Measurements from ENCODE around the gene ST6GALNAC3.
"Not testable (repeated sequence)": the region's sequence is repeated elsewhere in the genome, so short reads cannot be mapped to it uniquely, and the experiment has no call there.

The ST6GALNAC3 gene

DNA sequence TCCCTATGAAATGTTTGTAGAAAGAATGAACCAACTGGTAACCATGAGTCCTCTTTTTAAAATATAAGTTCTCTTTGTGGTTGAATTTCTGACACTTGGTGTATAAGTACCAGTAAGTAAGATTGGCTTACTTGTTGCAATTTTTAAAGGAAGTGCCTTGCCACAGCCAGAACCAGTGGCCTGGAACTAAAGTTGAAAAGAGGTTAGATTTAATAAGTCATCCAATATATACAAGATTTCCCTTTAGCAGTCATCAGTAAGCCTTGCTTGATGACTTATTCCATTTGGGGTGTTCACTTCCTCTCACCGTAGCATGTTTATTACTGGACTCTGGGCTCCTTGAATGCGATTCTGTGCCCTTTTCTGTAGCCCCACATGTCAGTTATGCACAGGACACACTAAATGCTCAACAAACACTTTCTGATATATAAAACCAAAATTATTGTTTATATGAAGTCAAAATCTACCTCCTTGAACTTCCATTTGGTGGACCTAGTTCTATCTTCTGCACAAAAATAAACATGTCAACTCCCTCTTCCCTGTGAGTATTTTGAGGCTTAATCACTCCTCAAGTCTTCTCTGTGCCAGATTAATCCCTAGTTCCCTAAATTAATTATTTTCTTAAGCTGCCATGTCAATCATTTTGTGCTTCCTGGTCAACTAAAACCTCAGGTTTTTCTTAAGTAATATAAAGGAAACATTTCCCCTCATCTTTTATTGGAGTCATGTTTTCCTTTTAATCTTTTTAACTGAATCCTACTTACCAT, 218.1 kb downstream of the ST6GALNAC3 start:
- no peak for DNase-seq

DNA sequence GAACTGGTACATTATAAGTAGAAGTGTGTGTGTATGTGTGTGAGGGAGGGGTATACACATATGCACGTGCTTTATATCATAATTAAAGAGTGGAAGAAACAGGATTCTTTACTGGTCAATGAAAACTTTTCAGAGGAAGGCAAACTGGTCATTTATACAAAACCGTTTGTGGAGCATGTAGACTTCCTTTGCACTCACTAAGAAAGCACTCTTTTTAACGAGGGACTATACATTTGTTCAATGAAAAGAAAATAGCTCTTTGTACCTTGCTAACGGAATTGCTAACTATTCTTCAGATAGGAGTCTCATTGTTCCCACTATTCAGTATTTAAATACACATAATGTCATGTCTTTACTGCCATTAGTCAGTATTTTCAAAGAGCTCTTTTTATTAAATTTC, 219.3 kb downstream of the ST6GALNAC3 start:
- DNase-seq = no peak

DNA sequence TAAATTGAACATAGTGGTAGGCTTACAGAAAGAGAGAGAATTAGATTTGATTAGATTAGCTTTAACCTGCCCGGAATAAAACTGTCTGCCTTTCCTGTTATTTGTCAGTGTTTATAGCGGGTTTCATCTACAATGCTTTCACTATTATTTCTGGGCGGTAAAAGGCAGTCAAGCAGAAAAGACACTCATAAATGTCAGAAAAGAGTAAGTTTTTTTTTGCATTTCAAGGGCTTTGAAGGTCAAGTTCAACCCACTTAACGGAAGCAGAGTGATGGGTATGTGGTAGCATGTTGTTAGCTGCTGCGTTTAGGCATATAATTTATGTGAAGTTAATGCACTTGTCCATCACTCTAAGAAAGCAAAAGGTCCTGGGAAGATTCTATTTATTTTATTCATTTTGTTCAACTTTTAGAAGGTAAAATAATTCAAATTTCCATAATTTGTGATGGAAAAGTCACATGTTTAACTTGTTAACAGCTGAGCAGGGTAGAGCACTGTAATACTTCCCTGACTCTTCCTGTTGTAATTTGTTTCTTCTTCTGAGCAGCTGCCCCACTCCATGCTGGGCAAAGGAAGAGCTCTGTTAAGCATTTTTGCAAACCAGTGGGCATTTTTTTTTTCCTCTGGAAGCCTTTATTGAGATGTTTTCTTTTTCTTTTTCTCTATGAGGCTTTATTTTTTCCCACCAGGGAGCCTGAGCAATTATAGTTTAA, 220.1 kb downstream of the ST6GALNAC3 start:
- peak in 1 of 2 donors; percentile 40 for DNase-seq

DNA sequence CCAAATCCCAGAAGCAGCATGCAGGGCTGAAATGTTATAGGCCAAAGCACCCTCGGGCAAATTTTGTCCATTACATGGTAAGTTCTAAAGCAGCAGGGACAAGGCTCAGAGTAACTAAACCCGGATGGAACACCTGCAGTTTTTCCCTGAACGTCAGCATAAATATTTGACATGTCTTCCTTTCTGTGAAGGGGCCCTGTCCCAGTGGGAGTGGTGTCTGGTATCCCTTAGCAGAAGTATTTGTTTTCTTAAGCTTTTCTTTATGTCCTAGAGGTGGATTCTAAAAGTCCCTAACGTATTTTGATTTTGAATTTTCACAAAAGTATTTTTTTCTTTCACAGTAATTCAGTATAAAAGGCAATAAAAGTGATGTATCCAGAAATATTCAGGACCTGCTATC, 223.9 kb downstream of the ST6GALNAC3 start:
- no peak for DNase-seq

DNA sequence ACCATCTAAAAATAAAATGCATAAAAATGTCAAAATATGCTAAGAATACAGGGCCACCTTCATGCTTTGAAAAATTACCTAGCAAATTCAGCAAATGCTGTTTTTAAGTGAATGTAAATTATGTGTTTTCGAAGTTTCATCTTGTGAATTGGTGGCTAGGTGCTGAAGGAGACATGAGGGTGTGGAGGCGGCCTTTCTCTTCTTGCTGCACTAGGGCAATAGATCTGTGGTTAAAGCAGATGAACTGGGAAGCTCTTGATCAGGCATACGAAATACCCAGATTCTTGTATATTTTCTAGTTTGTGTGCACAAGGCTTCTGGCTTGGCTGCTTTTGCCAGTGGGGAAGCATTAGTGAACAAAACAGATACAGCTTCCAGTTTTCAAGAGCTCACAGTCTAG, 224.5 kb downstream of the ST6GALNAC3 start:
- DNase-seq = no peak

DNA sequence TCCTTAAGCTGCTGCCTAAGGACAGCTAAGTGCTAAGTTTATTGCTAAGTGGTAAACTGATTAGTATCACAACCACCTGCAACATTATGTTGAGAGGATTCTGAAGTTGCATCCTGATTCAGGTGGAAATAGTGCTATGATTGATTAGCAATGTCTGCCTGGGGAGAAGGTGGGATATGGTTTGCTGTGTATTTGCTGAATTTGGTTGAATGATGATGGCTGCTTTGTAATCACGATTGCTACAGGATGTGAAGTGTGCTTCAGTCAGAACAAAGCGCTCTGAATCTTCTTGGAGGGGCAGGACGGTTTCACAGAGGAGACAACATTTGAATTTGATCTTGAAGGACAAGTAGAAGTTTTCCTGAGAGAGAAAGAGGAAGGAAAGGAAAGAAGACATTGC, 226.0 kb downstream of the ST6GALNAC3 start:
- DNase-seq = no peak

DNA sequence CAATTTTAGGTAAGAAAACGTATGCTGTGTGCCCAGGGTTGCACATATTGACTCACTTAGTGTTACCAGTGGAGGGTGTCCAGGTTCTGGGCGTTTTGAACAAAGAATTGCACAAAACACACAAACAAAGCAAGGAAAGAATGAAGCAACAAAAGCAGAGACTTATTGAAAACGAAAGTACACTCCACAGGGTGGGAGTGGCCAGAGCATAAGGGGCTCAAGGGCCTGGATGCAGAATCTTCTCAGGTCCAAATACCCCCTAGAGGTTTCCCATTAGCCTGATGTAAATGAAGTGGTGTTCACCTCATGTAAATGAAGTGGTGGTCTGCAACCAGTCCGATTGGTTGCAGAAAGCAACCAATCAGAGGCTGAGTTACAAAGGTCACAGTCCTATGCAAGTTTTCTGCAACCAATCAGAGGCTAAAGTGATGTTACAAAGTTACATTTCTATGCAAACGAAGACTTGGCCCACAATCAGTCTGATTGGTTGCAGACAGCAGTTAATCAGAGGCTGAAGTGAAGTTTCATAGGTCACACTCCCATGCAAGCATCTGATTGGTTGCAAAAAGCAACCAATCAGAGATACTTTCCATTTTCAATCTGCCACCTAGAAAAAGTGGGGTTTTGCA, 228.3 kb downstream of the ST6GALNAC3 start:
- no peak for DNase-seq

DNA sequence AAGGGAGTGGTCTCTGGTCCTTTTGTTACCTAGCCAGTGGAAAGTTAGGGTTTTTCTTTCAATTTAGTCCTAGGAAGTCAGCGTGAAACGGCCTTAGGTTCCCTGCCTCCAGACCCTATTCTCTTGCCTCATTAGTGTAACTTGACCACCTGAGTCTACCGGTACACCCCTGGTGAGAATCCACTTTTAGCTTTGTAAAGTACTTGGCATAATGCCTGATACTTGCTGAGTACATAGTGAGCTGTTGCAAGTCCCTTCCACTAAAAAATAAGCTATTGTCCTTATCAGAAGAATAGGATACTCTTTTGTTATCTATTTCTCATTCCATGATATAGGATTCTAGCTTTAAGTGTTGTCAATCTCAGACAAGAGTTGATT, 228.8 kb downstream of the ST6GALNAC3 start:
- DNase-seq = no peak

DNA sequence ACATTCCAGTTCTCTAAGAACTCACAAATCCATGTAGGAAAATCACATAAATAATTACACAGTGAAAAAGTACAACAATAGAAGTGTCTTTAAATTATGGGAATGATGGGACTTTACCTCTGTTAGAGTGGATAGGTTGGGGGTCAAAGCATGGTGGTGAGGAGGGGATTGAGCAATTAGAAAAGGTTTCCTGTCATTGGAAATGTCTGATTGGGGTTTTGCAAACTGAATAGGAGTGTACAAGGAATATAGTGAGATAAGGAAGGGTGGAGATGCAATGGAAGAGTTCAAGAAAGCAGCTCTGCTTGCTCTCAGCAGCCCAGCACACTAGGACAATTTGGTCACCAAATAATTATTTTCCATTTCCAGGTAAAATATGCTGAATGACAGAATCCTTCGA, 238.8 kb downstream of the ST6GALNAC3 start:
- no peak for DNase-seq

DNA sequence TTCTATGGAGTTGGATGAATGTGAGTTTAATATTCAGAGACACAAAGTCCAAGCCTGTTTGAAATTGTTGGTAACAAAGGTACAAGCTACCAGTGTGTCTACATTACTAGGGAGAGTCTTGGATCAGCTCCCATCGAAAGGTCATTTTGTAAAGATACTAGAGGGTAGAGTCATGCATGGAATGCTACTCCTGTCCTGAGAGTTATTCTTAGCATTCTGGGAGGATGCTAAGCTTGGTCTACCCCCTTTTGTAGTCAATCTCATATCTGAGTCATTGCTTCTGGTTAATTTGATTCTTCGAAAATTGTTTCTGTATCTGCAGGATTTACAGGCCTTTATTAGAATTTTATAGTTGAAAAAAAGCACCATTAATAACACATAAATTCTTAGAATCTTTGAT, 240.2 kb downstream of the ST6GALNAC3 start:
- DNase-seq = no peak

DNA sequence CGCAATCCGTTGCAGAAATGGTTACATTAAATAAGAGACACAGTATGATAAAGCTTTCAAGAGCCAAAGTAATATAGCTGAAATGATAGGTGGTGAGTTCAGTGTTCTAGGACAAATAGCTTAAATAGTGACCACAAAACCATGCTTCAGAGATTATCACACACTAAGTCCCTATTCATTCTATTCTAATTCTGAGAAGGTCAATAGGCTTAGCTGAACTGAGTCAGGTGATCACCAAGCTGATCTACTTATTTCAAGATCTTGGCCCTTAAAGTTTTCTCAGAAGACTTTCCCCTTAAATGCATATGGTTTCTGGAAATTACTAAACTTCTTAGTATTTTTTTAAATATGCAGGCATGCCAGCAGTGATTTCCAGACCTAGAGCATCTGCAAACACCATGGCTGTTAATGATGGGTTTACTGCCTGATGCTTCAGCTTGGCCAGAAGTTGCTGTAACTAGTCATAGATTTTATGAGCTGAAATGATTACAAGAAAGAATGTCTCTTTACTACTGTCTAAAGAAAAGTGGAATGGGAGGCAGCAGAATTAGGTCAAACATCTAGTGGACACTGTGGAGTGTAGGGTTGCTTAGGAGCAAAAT, 242.9 kb downstream of the ST6GALNAC3 start:
- DNase-seq = no peak

DNA sequence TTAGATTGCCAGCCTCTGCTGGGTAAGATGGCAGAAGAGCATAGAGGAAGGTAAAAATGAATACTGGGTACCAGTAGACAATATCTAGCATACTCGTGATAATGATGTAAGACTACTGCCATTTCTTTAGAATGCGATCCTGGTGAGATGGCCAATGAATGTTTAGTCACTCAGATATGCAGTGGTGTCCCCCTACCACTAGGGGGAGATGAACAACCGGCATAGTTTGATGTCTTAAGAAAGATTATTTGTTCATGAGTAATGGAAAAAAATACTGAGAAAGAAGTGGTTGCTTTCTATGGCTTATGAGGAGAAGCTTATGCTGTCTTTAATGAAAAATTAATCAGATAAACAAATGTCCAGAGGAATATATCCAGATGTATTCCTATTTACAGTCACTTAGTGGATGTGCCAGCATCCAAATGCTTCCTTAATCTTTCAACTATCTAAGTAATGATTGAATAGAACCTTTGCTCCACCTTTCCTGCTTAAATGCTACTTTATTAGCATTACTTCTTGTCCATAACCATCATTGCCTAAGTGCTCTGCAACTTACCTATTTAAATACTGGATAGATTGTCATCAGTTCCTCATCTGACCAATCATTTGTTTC, 256.6 kb downstream of the ST6GALNAC3 start:
- peak; percentile 21 to 45 for DNase-seq

DNA sequence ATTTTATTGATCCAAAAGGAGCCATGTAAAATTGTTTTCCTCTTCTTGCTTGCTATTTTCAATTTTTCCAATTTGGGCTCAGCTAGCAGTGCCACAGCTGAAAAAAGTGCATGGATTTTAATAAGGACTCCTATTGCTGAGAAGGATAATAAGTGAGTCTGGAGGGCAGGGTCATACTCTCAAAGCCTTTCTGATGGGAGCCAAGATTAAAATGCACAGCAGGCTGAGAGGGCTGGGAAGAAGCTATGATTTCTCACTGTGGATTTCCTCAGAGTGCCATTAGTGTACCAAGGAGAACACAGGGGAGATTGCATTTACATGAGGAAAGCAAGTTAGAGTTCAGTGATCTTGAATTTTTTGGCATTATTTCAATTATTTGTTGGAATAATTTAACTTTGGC, 261.3 kb downstream of the ST6GALNAC3 start:
- no peak for DNase-seq

DNA sequence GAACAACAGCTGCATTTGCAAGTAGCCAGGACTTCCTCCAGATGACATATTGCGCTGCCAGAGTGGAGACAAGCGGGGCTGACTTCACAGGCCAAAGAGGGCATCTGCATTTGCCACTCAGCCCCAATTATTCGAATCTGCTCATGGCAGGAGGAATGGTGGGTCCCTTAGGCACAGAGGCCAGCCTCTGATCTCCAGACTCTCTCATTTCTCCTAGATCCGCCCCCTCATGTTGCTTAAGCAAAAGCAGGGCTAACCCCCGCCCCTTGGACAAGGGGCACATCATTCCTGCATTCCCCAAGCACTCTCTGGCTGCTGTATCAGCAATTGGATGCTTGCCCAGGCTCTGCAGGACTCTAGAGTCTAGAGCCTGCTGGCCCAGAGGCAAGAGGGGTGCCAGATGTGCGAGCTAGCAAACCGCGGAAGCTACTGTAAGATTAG, 262.4 kb downstream of the ST6GALNAC3 start:
- DNase-seq = no peak

DNA sequence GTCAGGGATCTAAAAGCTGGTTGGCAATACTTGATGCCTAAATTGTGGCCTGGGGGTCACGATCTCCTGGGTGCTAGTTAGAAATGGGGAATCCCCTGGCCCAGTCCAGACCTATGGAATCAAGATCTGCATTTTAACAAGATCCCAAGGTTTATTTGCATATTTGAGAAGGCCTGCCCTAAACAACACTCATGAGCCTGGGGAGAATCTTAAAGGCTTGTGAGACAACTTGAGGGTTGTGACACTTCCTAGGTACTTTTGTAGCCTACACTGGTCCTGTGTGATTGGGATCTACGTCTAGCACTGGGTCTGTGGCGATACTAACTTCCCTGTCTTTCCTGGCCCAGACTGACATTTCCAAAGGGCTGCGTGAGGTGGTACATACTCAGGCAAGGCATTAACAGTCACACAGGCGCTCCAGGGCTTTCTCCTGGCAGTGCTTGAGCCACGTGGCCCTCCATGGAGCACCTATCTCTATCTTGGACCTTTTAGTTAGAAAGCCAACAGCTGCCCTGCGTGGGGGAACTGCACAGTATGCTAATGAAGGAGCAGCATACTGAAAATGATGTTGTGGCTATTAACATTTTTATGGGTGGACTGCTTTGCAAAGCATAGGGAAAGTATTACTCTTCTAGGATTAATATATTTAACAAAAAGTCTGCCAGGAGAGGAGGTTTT, 263.1 kb downstream of the ST6GALNAC3 start:
- no peak for DNase-seq

DNA sequence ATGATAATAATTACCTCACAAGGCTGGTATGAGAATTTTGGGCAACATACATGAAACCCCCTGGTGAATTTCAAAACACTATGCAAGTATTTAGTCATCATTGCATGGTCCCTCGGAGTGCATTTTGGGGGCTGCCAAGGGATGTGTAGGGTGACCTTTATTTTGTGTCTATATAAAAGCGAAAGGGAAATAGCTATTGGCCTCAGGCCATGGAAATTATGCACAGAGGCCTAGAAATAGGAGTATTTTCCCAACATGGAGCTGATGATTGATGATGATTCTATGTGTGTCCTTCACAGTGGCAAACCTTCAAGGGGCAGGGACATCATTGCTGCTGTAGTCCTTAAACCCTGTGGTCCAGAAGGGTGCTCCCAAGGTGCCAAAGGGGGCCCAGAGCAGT, 265.5 kb downstream of the ST6GALNAC3 start:
- DNase-seq = no peak

DNA sequence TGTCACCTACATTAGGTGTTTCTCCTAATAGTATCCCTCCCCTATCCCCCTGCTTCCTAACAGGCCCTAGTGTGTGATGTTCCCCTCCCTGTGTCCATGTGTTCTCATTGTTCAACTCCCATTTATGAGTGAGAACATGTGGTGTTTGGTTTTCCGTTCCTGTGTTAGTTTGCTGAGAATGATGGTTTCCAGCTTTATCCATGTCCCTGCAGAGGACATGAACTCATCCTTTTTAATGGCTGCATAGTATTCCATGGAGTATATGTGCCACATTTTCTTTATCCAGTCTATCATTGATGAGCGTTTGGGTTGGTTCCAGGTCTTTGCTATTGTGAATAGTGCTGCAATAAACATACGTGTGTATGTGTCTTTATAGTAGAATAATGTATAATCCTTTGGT, 267.3 kb downstream of the ST6GALNAC3 start:
- DNase-seq = not testable (repeated sequence)

DNA sequence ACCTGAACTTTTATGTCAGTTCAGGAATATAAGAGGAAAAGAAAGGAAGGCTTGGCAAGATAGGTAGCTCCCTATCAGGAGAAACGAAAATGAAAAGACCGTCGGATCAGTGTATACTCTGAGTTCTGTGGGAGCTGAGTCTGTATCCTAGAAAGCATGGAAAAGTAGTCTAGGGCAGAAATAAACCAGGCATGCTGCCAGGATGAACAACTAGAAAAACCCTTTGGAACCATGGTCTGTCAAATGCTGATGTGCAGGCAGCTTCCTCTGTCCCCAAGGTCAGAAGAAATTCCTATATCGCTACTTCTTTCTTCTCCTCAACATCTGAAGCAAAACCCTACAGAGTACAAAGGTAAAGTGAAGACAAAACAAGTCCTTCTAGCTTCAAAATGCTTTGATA, 268.8 kb downstream of the ST6GALNAC3 start:
- DNase-seq = no peak

DNA sequence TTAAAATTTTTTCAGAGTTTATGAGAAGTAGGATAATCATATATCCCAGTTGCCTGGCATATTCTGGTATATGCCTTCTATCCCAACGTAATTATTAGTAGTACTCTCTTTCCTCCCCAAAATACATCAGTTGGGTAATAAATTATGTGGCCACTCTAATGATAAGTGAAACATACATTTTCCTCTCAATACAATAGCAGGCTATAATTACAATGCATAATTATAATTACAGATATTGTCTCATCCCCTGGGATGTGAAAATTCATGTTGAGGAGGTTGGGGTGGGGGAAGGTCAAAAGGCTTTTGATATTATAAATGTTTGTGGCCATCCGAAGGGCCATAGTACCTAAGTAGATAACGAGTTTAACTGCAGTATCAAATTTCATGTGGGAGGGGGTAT, 277.1 kb downstream of the ST6GALNAC3 start:
- DNase-seq = no peak

DNA sequence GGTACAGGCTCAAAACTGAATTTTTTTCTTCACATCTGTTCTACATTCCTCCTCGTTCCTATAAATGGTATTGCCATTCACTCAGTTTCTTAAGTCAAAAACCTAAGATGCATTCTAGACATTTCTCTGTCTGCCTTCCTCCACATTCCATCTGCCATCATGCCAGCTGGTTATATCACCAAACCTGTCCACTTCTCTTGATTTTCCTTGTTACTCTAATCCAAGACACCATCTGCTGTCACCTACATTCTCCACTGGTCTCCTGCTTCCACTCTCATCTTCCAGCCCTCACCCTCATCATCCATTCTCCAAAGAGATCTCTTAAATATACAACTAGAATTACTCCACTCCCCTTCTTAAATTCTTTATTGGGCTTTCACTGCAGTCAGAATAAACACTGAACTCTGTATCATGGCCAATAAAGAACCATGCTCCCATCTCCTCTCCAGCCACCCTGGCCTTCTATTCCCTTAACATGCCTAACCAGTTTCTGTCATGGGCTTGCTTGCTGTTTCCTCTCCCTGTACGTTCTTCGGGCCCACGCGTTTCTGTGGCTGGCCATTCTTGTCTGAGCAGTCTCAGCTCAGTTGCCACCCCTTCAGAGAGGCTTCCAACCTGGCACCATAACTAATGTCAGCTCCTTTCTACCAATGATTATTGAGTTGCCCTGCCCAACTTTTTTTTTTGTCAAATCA, 278.3 kb downstream of the ST6GALNAC3 start:
- DNase-seq = no peak

DNA sequence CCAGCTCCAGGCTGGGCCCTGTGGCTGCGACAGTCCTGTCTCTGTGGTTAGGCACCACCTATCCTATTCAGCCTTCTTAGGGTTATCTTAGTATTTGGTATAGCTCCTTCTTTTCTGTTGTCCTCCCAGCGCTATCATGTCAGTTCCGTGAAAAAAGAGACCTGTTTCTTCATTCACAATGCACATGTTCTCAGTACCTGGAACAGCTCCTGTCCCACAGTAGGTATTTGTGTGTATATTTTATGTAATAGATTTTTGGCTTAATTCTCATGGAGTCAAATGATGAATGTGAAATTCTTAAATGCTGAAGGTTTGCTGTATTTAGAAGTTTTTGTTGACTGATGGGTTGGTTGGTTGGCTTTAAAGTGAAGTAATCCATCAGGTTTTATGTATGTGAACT, 279.7 kb downstream of the ST6GALNAC3 start:
- no peak for DNase-seq

DNA sequence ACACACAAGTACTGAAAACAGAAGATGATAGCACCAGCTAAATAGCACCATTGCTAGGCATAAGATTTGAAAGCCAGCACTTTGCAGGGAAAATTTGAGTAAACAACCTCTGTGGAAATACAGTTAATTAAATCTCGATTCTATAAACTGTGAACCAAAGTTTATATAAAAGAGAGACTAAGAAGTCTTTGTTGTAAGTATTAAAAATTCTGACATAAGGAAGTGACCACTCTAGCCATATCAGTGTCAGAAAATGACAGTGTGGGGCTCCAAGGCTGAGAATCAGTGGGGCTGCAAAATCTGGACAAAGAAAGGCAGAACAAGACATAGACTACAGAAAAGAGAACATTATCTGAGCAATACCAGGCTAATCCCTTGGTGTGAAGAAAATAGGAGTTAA, 292.2 kb downstream of the ST6GALNAC3 start:
- DNase-seq = no peak

All from CD4-positive, alpha-beta T cell treated with Interleukin-1 beta for 1 hour (primary cell).